DOHH2 (cell line): Measurements from ENCODE around the gene HLA-A.

Experiments used
- EZH2phosphoT487 ChIP-seq: fragments of 200-600 bp; sonication (generic); IDR thresholded peaks from 2 replicates; pipeline ENCODE4 v1.6.1; 2017; ENCODE audit warnings: borderline replicate concordance, mild to moderate bottlenecking, antibody characterized with exemption, low read length, moderate library complexity, mixed read lengths
- TF ChIP-seq, protein P1 (sequence below): fragments of 200-600 bp; sonication (generic); IDR thresholded peaks from one replicate; pipeline ENCODE4 v1.5.1; 2014; ENCODE audit warnings: antibody characterized with exemption, mild to moderate bottlenecking, low read depth, low read length; ENCODE audit not compliant: poor library complexity, severe bottlenecking

- TF ChIP-seq, protein P1, sequence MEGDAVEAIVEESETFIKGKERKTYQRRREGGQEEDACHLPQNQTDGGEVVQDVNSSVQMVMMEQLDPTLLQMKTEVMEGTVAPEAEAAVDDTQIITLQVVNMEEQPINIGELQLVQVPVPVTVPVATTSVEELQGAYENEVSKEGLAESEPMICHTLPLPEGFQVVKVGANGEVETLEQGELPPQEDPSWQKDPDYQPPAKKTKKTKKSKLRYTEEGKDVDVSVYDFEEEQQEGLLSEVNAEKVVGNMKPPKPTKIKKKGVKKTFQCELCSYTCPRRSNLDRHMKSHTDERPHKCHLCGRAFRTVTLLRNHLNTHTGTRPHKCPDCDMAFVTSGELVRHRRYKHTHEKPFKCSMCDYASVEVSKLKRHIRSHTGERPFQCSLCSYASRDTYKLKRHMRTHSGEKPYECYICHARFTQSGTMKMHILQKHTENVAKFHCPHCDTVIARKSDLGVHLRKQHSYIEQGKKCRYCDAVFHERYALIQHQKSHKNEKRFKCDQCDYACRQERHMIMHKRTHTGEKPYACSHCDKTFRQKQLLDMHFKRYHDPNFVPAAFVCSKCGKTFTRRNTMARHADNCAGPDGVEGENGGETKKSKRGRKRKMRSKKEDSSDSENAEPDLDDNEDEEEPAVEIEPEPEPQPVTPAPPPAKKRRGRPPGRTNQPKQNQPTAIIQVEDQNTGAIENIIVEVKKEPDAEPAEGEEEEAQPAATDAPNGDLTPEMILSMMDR = no peak
- no peak for TF ChIP-seq EZH2phosphoT487
These were observed 48.6 kb downstream of the HLA-A start for GRCh38 chr6:29990931-29991330.
